Large intestine (tissue), 3 donors: ENCODE results near the gene ZSWIM3. TPM values are rescaled to one million over a fixed set of nuclear protein-coding genes. Genes with fewer than 3 reads are reported as not detected.
A peak's percentile ranks its signal among the peaks of the same experiment; 100 is the strongest.

Experiments used
- DNase-seq, 2 donors: peaks; one replicate each; pipeline versions ENCODE4 v3.0.0 to v3.0.0-alpha.2; 2013
- H3K27ac ChIP-seq: one replicate; pipeline ENCODE4 v1.5.1; 2013; ENCODE audit warnings: low read length
- H3K27me3 ChIP-seq: 2 replicates; pipeline ENCODE4 v1.6.1; 2013; ENCODE audit warnings: low read length; ENCODE audit not compliant: control insufficient read depth, insufficient read depth
- H3K36me3 ChIP-seq: 2 replicates; pipeline ENCODE4 v1.6.1; 2013; ENCODE audit warnings: low read length; ENCODE audit not compliant: control insufficient read depth, insufficient read depth
- H3K4me1 ChIP-seq: one replicate; pipeline ENCODE4 v1.6.1; 2013; ENCODE audit warnings: low read length; ENCODE audit not compliant: control insufficient read depth, insufficient read depth
- H3K4me3 ChIP-seq: one replicate; pipeline ENCODE4 v1.5.1; 2013; ENCODE audit warnings: low read length
- H3K9me3 ChIP-seq: one replicate; pipeline ENCODE4 v1.6.1; 2013; ENCODE audit warnings: mild to moderate bottlenecking, low read depth, low read length, moderate library complexity; ENCODE audit not compliant: control insufficient read depth
- WGBS: methylation state at CpG from one replicate; pipeline ENCODE4 v1.1.5; 2013; ENCODE audit warnings: low lambda C conversion rate; ENCODE audit not compliant: insufficient coverage; 5-methylcytosine and 5-hydroxymethylcytosine counted together
- polyA plus RNA-seq: library from polyadenylated mRNA; unstranded; fragments of 120-200 nt; gene quantifications from one replicate; pipeline ENCODE4 v1.2.1, GENCODE V29; 2013

ZSWIM3 gene
- polyA plus RNA-seq, 1 donor: 6.5 TPM

DNA sequence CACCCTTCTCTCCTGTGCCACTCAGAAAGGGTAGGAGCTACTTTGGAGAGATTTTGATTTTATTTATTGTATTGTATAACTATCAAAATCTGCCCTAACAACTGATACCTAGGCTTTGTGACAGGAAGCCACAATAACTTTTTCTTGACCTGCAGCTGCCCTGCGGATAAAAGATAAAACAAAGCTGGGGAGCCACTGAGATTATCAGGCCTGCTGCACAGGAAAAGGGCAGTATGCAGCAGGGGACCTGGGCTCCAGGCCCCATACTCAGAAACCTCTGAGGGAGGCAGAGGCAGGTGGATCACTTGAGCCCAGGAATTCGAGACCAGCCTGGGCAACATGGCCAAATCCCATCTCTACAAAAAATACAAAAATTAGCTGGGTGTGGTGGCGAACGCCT is 24.8 kb upstream of the ZSWIM3 start:
- Histone ChIP-seq H3K36me3 (no peaks in the 10 kb centered on the region), H3K27ac (no peak overlapping the region), H3K9me3 (no peaks in the 10 kb centered on the region), H3K4me1 (peaks cover 9% of the 10 kb centered on the region), H3K27me3 (no peaks in the 10 kb centered on the region), H3K4me3 (no peak overlapping the region)
- WGBS: no CpG with 5 or more reads among the region's 4 CpGs
- no peak for DNase-seq

DNA sequence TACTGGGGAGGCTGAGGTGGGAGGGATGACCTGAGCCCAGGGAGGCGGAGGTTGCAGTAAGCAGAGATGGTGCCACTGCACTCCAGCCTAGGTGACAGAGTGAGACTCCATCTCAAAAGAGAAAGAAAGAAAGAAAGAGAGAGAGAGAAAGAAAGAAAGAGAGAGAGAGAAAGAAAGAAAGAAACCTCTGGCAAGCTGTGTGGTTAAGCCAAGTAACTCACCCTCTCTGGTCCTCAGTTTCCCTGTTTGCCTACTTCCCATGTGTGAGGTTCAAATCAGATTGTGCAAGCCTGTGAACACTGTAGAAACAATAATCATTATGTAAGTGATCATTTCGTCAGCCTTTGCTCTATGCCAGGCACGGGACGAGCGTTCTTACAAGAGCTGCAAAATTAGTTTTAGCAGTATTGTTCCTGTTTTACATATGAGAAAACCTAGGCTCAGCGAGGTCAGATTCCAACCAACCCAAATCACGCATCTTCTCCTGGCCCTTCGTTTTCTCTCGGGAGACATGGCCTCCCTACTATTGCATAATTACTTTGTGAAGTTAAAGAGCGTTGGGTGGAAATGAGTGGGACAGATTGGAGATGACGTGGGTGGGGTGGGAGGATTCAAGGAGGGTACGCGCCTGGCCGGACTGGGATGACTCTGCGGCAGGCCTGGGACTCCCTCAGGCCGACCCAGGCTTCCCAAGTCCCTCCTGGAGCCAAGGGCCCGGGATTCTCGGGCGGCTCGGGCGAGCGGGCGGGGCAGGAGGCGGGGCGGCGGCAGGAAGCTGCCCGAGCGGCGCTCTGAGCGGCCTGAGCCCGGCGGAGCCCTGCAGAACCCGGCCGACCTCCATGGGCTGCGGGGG is 24.2 kb upstream of the ZSWIM3 start, which contains the start of gene SNX21:
Gene SNX21 (plus strand): TSS at position 770 of the 853 bp plus-strand sequence. CDS start 121 bp downstream, outside the sequence.
- Histone ChIP-seq H3K4me3 (peak within 1 kb of the TSS; percentile 58), H3K36me3 (no peaks in the 10 kb centered on the region), H3K4me1 (peaks cover 9% of the 10 kb centered on the region), H3K9me3 (no peaks in the 10 kb centered on the region), H3K27me3 (no peaks in the 10 kb centered on the region), H3K27ac (peak within 1 kb of the TSS; percentile 24)
- no CpG with 5 or more reads among the region's 35 CpGs for WGBS
- DNase-seq: peak; percentile 72 to 84

DNA sequence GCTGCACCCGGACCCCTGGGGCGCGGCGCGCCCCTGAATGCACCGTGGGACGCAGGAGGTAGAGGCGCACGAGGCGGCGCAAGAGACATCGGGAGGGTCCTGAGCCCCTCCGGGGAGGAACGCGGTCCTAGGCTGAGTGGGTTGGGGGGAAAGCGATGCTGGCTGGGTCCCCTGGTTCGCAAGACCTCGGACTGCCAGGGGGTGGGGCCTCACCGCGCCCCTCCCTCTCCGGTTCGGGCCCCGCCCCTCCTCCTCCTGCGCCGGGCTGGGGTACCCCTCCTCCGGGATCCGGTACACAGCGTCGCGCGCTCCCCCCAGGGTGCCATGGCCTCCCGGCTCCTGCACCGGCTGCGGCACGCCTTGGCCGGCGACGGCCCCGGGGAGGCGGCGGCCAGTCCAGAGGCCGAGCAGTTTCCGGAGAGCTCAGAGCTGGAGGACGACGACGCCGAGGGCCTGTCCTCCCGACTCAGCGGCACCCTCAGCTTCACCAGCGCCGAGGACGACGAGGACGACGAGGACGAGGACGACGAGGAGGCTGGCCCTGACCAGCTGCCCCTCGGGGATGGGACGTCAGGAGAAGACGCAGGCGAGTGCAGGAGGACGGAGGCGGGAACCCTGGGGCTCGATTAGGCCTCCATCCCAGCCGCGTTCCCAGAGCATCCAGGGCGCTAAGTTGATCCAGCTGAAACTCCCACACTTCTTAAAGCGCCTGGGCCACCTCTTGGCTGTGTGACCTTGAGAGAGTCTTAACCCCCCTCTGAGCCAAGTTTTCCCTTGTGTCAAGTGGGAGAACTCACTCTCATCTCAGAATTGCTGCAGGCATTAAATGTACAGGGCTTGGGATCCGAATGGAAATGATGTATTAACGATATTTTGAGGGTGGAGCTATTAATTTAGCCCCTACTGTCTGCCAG is 23.3 kb upstream of the ZSWIM3 start:
- DNase-seq: peak; percentile 53 to 71
- Histone ChIP-seq H3K36me3 (no peaks in the 10 kb centered on the region), H3K4me1 (peaks cover 9% of the 10 kb centered on the region), H3K9me3 (no peaks in the 10 kb centered on the region), H3K27me3 (no peaks in the 10 kb centered on the region), H3K4me3 (peak overlapping the region; percentile 58), H3K27ac (peak overlapping the region; percentile 24)
- WGBS: no CpG with 5 or more reads among the region's 71 CpGs

DNA sequence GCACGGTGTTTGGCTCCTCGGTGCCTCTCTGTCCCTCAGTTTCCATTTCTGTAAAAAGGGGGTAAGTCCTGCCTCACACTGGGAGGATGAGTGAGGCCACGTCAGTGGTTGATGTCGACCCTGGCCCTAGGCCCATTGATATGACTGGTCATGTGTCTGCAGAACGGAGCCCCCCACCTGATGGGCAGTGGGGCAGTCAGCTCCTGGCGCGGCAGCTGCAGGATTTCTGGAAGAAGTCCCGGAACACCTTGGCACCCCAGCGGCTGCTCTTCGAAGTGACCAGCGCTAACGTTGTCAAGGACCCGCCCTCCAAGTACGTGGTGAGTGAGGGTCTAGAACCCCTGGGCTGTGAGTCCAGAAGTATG is 22.6 kb upstream of the ZSWIM3 start:
- H3K4me1 ChIP-seq: peaks cover 9% of the 10 kb centered on the region
- no peaks in the 10 kb centered on the region for H3K36me3 ChIP-seq
- no peaks in the 10 kb centered on the region for H3K27me3 ChIP-seq
- DNase-seq: no peak
- no peaks in the 10 kb centered on the region for H3K9me3 ChIP-seq
- H3K27ac ChIP-seq: no peak overlapping the region
- WGBS: no CpG with 5 or more reads among the region's 14 CpGs
- peak overlapping the region; percentile 58 for H3K4me3 ChIP-seq

DNA sequence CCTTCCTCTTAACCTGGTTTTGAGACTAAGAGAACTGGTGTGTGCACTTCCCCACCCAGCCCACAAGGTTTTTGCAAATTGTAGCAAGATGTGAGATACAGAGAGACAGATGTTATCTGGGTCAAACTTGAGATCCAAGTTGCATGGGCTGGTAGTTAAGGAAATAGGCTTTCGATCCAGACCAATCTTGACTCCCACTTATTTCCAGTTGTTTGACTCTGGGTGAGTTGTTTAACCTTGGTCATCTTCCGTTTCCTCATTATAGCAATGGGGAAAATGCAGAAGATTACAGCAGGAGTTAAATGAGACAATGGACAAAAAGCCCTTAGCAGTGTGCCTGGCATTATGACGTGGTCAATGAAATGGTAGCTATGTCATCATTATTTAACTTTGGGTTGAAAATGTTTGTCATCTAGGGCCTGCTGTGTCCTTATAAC is 22.1 kb upstream of the ZSWIM3 start:
- no peak for DNase-seq
- H3K4me1 ChIP-seq: peaks cover 9% of the 10 kb centered on the region
- H3K4me3 ChIP-seq: no peak overlapping the region
- H3K9me3 ChIP-seq: no peaks in the 10 kb centered on the region
- WGBS: no CpG with 5 or more reads among the region's 3 CpGs
- peaks cover 4% of the 10 kb centered on the region for H3K36me3 ChIP-seq
- no peaks in the 10 kb centered on the region for H3K27me3 ChIP-seq
- H3K27ac ChIP-seq: no peak overlapping the region

DNA sequence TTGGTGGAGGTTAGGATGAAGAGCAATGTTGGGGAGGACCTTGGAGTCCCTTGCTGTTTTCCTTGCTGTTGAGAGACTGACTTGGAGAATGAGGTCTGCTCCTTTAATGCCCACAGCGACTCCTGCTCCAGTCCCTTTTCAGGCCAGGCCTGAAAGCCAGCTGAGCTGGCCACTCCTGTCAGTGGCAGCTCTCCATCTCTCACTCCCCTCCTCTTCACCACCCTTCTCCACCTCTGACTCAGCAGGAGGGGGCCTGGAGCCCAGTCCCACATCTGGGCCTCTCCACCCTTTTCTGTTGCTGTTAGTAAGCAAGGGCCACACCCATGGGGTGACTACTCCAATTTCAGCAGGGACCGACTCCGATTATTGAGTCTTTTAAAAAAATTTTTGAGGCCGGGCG is 21.6 kb upstream of the ZSWIM3 start:
- Histone ChIP-seq H3K9me3 (no peaks in the 10 kb centered on the region), H3K36me3 (peaks cover 9% of the 10 kb centered on the region), H3K4me1 (peaks cover 9% of the 10 kb centered on the region), H3K27ac (no peak overlapping the region), H3K27me3 (no peaks in the 10 kb centered on the region), H3K4me3 (no peak overlapping the region)
- no CpG with 5 or more reads among the region's 5 CpGs for WGBS
- DNase-seq: no peak

DNA sequence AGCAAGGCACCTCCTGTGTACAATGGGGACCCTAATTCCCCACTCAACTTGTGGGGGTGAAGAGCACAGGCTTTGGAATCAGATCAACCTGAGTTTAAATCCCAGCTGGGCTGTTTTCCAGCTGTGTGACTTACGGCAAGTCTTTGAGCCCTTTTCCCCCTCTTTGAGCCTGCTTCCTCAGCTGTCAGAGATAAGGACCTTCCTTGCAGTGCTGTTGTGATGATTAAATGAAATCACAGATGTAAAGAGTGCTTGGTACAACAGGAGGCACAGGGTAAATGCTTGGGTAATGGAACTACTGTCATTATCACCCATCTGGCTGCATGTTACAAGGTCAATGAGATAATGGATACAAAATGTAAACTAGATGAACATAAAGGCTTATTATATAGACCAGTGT is 20.6 kb upstream of the ZSWIM3 start:
- DNase-seq: no peak
- no peaks in the 10 kb centered on the region for H3K9me3 ChIP-seq
- H3K36me3 ChIP-seq: peaks cover 19% of the 10 kb centered on the region
- peaks cover 9% of the 10 kb centered on the region for H3K4me1 ChIP-seq
- no peak overlapping the region for H3K27ac ChIP-seq
- H3K4me3 ChIP-seq: no peak overlapping the region
- no CpG with 5 or more reads among the region's 1 CpG for WGBS
- H3K27me3 ChIP-seq: no peaks in the 10 kb centered on the region

DNA sequence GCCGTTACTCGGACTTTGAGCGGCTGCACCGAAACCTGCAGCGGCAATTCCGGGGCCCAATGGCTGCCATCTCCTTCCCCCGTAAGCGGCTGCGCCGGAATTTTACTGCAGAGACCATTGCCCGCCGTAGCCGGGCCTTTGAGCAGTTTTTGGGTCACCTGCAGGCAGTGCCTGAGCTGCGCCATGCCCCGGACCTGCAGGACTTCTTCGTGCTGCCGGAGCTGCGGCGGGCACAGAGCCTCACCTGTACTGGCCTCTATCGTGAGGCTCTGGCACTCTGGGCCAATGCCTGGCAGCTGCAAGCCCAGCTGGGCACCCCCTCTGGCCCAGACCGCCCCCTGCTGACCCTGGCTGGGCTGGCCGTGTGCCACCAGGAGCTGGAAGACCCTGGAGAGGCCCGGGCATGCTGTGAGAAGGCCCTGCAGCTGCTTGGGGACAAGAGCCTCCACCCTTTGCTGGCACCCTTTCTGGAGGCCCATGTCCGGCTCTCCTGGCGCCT is 16.7 kb upstream of the ZSWIM3 start:
- Histone ChIP-seq H3K27me3 (no peaks in the 10 kb centered on the region), H3K36me3 (peaks cover 56% of the 10 kb centered on the region), H3K9me3 (no peaks in the 10 kb centered on the region), H3K4me3 (no peak overlapping the region), H3K27ac (no peak overlapping the region), H3K4me1 (peaks cover 4% of the 10 kb centered on the region)
- no CpG with 5 or more reads among the region's 25 CpGs for WGBS
- DNase-seq: no peak

DNA sequence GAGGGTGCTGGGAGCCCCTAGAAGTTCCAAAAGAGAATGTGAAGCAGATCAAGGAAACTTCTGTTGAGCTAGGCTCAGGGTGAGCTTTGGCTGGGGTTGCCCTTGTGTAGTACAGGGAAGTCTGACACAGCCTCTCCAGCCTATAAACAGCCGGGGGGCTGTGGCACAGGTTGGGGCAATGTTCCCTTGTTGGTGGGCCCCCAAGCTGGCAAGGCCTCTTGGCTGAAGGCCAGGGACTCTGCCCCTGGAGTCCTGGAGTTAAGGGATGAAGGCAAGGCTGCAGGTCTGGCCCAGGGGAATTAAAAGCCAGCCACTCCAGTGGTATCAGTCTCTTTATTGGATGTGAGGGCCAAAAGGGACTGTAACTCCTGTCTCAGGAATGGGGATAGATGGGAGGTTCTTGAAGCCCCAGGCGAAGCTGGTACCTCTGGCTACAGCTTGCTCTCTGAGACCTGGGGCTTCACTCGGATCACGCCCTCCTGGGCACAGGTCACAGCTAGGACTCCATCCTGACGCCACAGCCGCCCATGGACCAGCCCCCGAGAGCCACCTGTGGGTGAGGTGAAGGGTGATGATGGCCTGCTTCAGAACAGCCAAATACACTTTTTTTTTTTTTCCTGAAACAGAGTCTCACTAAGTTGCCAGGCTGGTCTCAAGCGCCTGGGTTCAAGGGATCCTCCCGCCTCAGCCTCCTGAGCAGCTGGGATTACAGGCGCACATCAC is 15.8 kb upstream of the ZSWIM3 start:
- Histone ChIP-seq H3K27me3 (no peaks in the 10 kb centered on the region), H3K9me3 (no peaks in the 10 kb centered on the region), H3K4me1 (peaks cover 2% of the 10 kb centered on the region), H3K36me3 (peaks cover 62% of the 10 kb centered on the region), H3K27ac (no peak overlapping the region), H3K4me3 (no peak overlapping the region)
- no CpG with 5 or more reads among the region's 10 CpGs for WGBS
- DNase-seq: no peak
